Loucy (cell line): ENCODE results near the gene RHBDL3.

Source experiments
- CTCF ChIP-seq: fragments of 200-600 bp; sonication (generic); conservative IDR thresholded peaks from 2 replicates; pipeline ENCODE4 v1.5.1; 2014; ENCODE audit warnings: mild to moderate bottlenecking, antibody characterized with exemption, low read length
- EZH2phosphoT487 ChIP-seq: fragments of 200-600 bp; IDR thresholded peaks from 2 replicates; pipeline ENCODE4 v1.6.1; 2018; ENCODE audit warnings: antibody characterized with exemption, mild to moderate bottlenecking, moderate library complexity, borderline replicate concordance

GRCh38 chr17:32311028-32311536, 45.5 kb downstream of the RHBDL3 start:
- TF ChIP-seq CTCF (no peak), EZH2phosphoT487 (no peak)
